22Rv1 (cell line): ENCODE measurements around the gene U2AF2.

Experiments
- CTCF ChIP-seq: fragments of 450-650 bp; IDR thresholded peaks from 2 replicates; pipeline ENCODE4 v1.5.1; 2017; ENCODE audit warnings: mild to moderate bottlenecking
- ZFX ChIP-seq: fragments of 450-650 bp; IDR thresholded peaks from 2 replicates; pipeline ENCODE4 v1.6.1; 2017; ENCODE audit warnings: antibody characterized with exemption, borderline replicate concordance

GRCh38 chr19:55692681-55693081 is 37.8 kb downstream of the U2AF2 start:
- no peak for TF ChIP-seq CTCF
- no peak for TF ChIP-seq ZFX
